HEK293T (cell line): ENCODE measurements around the gene CSNK1G1.

ENCODE experiments used
- ARNT ChIP-seq: fragments of 450-650 bp; IDR thresholded peaks from 2 replicates; pipeline ENCODE4 v1.6.1; 2017; ENCODE audit warnings: mild to moderate bottlenecking
- BHLHE40 ChIP-seq: fragments of 450-650 bp; IDR thresholded peaks from 2 replicates; pipeline ENCODE4 v1.6.1; 2016; ENCODE audit warnings: mild to moderate bottlenecking, moderate library complexity, borderline replicate concordance
- CTBP1 ChIP-seq: fragments of 450-650 bp; IDR thresholded peaks from 2 replicates; pipeline ENCODE4 v1.6.1; 2016; ENCODE audit warnings: borderline replicate concordance
- FOXA1 ChIP-seq: fragments of 450-650 bp; IDR thresholded peaks from 2 replicates; pipeline ENCODE4 v1.6.1; 2016; ENCODE audit warnings: mild to moderate bottlenecking
- FOXM1 ChIP-seq: fragments of 450-650 bp; IDR thresholded peaks from 2 replicates; pipeline ENCODE4 v1.6.1; 2017; ENCODE audit warnings: mild to moderate bottlenecking, borderline replicate concordance
- PKNOX1 ChIP-seq: fragments of 450-650 bp; IDR thresholded peaks from 2 replicates; pipeline ENCODE4 v1.6.1; 2016
- SP1 ChIP-seq: fragments of 450-650 bp; IDR thresholded peaks from 2 replicates; pipeline ENCODE4 v1.6.1; 2017
- SUZ12 ChIP-seq: fragments of 450-650 bp; IDR thresholded peaks from 2 replicates; pipeline ENCODE4 v1.6.1; 2016; ENCODE audit warnings: mild to moderate bottlenecking

- TF ChIP-seq FOXM1: no peak
- TF ChIP-seq SP1: no peak
- no peak for TF ChIP-seq ARNT
- TF ChIP-seq FOXA1: no peak
- no peak for TF ChIP-seq BHLHE40
- no peak for TF ChIP-seq PKNOX1
- TF ChIP-seq CTBP1: no peak
- no peak for TF ChIP-seq SUZ12
Observed at GRCh38 chr15:64267331-64267973, 88.5 kb downstream of the CSNK1G1 start.
